HepG2 (cell line): ENCODE data around the gene DSCAML1. TPM values are rescaled to one million over a fixed set of nuclear protein-coding genes. Genes with fewer than 3 reads are reported as not detected.

ENCODE experiments used
- HNRNPL ChIP-seq: fragments of 200-400 bp; formaldehyde crosslinking; IDR thresholded peaks from 2 replicates; pipeline ENCODE4 v1.6.1; 2017; ENCODE audit warnings: mild to moderate bottlenecking, low read depth, low read length
- ISL2 ChIP-seq: sonication (generic); formaldehyde crosslinking; IDR thresholded peaks from 2 replicates; pipeline ENCODE4 v1.5.0; 2020; ENCODE audit warnings: missing genetic modification reagents
- PHF5A ChIP-seq: IDR thresholded peaks from one replicate; pipeline ENCODE4 v1.6.1; 2018; ENCODE audit warnings: low read depth, missing genetic modification reagents; ENCODE audit not compliant: unreplicated experiment
- PHF8 ChIP-seq: sonication (generic); formaldehyde crosslinking; IDR thresholded peaks from 2 replicates; pipeline ENCODE4 v1.5.0; 2020; ENCODE audit warnings: missing genetic modification reagents
- SALL1 ChIP-seq: sonication (generic); formaldehyde crosslinking; IDR thresholded peaks from 2 replicates; pipeline ENCODE4 v1.8.0; 2022; ENCODE audit warnings: mild to moderate bottlenecking, missing genetic modification reagents
- SPEN ChIP-seq: sonication (generic); formaldehyde crosslinking; IDR thresholded peaks from 2 replicates; pipeline ENCODE4 v1.5.1; 2020; ENCODE audit warnings: low read depth, mild to moderate bottlenecking, missing genetic modification reagents
- ZFP82 ChIP-seq: sonication (generic); formaldehyde crosslinking; IDR thresholded peaks from 2 replicates; pipeline ENCODE4 v1.5.1; 2020; ENCODE audit warnings: mild to moderate bottlenecking, missing genetic modification reagents, borderline replicate concordance
- ZFY ChIP-seq: sonication (generic); formaldehyde crosslinking; IDR thresholded peaks from 2 replicates; pipeline ENCODE4 v1.4.0; 2020; ENCODE audit warnings: missing genetic modification reagents
- ZNF292 ChIP-seq: sonication (generic); formaldehyde crosslinking; IDR thresholded peaks from 2 replicates; pipeline ENCODE4 v1.8.1; 2022; ENCODE audit warnings: mild to moderate bottlenecking, low read depth, missing genetic modification reagents, borderline replicate concordance
- ZNF775 ChIP-seq: sonication (generic); formaldehyde crosslinking; IDR thresholded peaks from 2 replicates; pipeline ENCODE4 v1.4.0; 2020; ENCODE audit warnings: missing genetic modification reagents, mild to moderate bottlenecking, moderate library complexity, borderline replicate concordance
- polyA plus RNA-seq, 8 experiments: library from polyadenylated mRNA; depleted of rRNA in 3 of 8; stranded (reverse) in 7 of 8; unstranded in 1 of 8; fragments of >200 nt; fragmentation: Illumina TruSeq in 4 of 8; extraction: Trizol in 4 of 8; gene quantifications; 2 replicates each; pipeline versions ENCODE4 v1.2.1 to v1.2.3, GENCODE V29; 2011 to 2016; ENCODE audit warnings: low read depth in 4 of 8, missing spikeins in 1 of 8, mixed read lengths in 1 of 8; ENCODE audit not compliant: insufficient read depth in 1 of 8
- total RNA-seq, 5 experiments: library from RNA; depleted of rRNA; stranded (reverse); fragments of >200 nt; fragmentation: Illumina TruSeq; extraction: Trizol; gene quantifications; 2 replicates each; pipeline ENCODE4 v1.2.3, GENCODE V29; 2016; ENCODE audit warnings: low read depth in 1 of 5
- TF ChIP-seq, protein P1 (sequence below): sonication (generic); formaldehyde crosslinking; IDR thresholded peaks from 2 replicates; pipeline ENCODE4 v1.5.1; 2020; ENCODE audit warnings: missing genetic modification reagents, mild to moderate bottlenecking, borderline replicate concordance
- TF ChIP-seq, protein P2 (sequence below): sonication (generic); formaldehyde crosslinking; conservative IDR thresholded peaks from 2 replicates; pipeline ENCODE4 v1.4.0; 2020; ENCODE audit warnings: missing genetic modification reagents
- TF ChIP-seq, protein P3 (sequence below): sonication (generic); formaldehyde crosslinking; IDR thresholded peaks from 2 replicates; pipeline ENCODE4 v1.4.0; 2020; ENCODE audit warnings: missing genetic modification reagents
- TF ChIP-seq, protein P4 (sequence below): sonication (generic); formaldehyde crosslinking; IDR thresholded peaks from 2 replicates; pipeline ENCODE4 v1.8.0; 2022; ENCODE audit warnings: missing genetic modification reagents, mild to moderate bottlenecking, inconsistent platforms, borderline replicate concordance
- TF ChIP-seq, protein P5 (sequence below): sonication (generic); formaldehyde crosslinking; IDR thresholded peaks from 2 replicates; pipeline ENCODE4 v1.8.0; 2022; ENCODE audit warnings: missing genetic modification reagents, mild to moderate bottlenecking, borderline replicate concordance
- TF ChIP-seq, protein P6 (sequence below): sonication (generic); formaldehyde crosslinking; IDR thresholded peaks from 2 replicates; pipeline ENCODE4 v1.4.0; 2020; ENCODE audit warnings: missing genetic modification reagents

The DSCAML1 gene
- total and polyA plus RNA-seq, 2 of the 13 experiments (the other 11 are each of a cell fraction or from before 2014, with no cell fraction given) = 0.29 to 0.40 TPM

DNA sequence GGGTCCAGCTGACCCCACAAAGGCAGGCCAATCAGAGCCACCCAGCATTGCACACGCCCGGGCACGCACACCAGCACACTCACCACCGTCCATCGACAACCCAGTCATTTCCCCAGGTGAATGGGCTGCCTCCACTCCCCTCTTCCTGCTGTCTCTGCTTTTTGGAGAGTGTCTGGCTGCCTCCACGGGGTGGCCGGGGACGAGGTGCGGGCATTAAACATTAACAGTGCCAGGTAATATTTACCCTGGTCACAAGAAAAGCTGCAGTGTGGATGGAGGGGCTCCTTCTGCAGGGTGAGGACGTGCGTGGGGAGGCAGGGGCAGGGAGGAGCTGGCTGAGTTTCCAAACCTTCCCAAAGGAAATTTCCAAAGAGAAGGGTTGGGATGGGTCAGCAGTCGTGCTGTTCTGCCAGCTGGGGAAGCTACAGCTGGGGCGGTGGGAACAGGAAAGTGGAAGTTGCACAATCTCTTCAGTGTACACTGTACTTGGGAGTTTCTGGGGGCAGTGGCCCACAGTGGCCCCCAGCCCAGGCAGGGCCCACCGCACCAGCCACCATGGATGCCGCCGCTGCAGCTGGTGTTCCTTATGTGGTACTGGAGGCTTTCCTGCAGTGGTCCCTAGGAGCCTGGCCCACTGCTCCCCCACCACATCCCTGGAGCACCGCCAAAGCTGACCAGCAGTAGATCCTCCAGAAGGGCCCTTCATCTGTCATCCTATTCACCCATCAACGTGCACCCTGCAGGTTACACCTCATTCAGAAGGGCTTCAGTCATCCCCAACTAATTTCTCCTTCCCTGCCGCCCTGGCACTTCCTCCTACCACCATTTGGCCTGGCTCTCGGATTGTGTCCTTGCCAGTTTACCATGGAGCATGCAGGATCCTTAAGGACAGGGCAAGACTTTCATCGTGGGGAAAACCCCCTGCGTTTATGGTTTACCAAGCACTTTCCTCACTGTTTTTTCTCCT, 27.8 kb upstream of the DSCAML1 start, which contains the start of gene FXYD2 (continued):
- TF ChIP-seq, protein P1, sequence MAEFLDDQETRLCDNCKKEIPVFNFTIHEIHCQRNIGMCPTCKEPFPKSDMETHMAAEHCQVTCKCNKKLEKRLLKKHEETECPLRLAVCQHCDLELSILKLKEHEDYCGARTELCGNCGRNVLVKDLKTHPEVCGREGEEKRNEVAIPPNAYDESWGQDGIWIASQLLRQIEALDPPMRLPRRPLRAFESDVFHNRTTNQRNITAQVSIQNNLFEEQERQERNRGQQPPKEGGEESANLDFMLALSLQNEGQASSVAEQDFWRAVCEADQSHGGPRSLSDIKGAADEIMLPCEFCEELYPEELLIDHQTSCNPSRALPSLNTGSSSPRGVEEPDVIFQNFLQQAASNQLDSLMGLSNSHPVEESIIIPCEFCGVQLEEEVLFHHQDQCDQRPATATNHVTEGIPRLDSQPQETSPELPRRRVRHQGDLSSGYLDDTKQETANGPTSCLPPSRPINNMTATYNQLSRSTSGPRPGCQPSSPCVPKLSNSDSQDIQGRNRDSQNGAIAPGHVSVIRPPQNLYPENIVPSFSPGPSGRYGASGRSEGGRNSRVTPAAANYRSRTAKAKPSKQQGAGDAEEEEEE (CRISPR knock-in tag) = no peak
- TF ChIP-seq, protein P2, sequence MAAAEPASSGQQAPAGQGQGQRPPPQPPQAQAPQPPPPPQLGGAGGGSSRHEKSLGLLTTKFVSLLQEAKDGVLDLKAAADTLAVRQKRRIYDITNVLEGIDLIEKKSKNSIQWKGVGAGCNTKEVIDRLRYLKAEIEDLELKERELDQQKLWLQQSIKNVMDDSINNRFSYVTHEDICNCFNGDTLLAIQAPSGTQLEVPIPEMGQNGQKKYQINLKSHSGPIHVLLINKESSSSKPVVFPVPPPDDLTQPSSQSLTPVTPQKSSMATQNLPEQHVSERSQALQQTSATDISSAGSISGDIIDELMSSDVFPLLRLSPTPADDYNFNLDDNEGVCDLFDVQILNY (CRISPR knock-in tag) = no peak
- TF ChIP-seq, protein P3, sequence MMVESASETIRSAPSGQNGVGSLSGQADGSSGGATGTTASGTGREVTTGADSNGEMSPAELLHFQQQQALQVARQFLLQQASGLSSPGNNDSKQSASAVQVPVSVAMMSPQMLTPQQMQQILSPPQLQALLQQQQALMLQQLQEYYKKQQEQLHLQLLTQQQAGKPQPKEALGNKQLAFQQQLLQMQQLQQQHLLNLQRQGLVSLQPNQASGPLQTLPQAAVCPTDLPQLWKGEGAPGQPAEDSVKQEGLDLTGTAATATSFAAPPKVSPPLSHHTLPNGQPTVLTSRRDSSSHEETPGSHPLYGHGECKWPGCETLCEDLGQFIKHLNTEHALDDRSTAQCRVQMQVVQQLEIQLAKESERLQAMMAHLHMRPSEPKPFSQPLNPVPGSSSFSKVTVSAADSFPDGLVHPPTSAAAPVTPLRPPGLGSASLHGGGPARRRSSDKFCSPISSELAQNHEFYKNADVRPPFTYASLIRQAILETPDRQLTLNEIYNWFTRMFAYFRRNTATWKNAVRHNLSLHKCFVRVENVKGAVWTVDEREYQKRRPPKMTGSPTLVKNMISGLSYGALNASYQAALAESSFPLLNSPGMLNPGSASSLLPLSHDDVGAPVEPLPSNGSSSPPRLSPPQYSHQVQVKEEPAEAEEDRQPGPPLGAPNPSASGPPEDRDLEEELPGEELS (CRISPR knock-in tag) = peak; percentile 35; the same call in 1 of the 2 replicates
- peak; percentile 22; the same call in 1 of the 2 replicates for TF ChIP-seq ISL2
- no peak for TF ChIP-seq PHF5A (CRISPR knock-in tag)
- 0 out of 2 replicates have a peak, but pooled peaks have one; percentile 56 for TF ChIP-seq ZFP82
- peak; percentile 5; the same call in 1 of the 2 replicates for TF ChIP-seq SALL1
- peak; percentile 68; the same call in 1 of the 2 replicates for TF ChIP-seq HNRNPL
- peak; percentile 31; the same call in 1 of the 2 replicates for TF ChIP-seq ZFY (CRISPR knock-in tag)
- 0 out of 2 replicates have a peak, but pooled peaks have one; percentile 45 for TF ChIP-seq ZNF775
- TF ChIP-seq ZNF292 (CRISPR knock-in tag) = peak; percentile 51; the same call in 1 of the 2 replicates
- TF ChIP-seq, protein P4, sequence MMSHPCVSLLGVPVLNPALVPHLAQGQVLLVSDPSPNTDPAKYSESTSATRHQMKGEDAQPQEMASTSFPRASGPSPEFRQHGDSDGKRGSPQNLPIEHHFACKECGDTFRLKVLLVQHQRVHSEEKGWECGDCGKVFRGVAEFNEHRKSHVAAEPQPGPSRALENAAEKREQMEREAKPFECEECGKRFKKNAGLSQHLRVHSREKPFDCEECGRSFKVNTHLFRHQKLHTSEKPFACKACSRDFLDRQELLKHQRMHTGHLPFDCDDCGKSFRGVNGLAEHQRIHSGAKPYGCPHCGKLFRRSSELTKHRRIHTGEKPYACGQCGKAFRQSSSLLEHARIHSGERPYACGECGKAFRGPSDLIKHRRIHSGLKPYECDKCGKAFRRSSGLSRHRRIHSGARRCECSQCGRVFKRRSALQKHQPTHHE (CRISPR knock-in tag) = 0 out of 2 replicates have a peak, but pooled peaks have one; percentile 44
- TF ChIP-seq, protein P5, sequence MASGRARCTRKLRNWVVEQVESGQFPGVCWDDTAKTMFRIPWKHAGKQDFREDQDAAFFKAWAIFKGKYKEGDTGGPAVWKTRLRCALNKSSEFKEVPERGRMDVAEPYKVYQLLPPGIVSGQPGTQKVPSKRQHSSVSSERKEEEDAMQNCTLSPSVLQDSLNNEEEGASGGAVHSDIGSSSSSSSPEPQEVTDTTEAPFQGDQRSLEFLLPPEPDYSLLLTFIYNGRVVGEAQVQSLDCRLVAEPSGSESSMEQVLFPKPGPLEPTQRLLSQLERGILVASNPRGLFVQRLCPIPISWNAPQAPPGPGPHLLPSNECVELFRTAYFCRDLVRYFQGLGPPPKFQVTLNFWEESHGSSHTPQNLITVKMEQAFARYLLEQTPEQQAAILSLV = no peak
- TF ChIP-seq, protein P6, sequence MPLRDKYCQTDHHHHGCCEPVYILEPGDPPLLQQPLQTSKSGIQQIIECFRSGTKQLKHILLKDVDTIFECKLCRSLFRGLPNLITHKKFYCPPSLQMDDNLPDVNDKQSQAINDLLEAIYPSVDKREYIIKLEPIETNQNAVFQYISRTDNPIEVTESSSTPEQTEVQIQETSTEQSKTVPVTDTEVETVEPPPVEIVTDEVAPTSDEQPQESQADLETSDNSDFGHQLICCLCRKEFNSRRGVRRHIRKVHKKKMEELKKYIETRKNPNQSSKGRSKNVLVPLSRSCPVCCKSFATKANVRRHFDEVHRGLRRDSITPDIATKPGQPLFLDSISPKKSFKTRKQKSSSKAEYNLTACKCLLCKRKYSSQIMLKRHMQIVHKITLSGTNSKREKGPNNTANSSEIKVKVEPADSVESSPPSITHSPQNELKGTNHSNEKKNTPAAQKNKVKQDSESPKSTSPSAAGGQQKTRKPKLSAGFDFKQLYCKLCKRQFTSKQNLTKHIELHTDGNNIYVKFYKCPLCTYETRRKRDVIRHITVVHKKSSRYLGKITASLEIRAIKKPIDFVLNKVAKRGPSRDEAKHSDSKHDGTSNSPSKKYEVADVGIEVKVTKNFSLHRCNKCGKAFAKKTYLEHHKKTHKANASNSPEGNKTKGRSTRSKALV (CRISPR knock-in tag) = peak; percentile 50; the same call in 1 of the 2 replicates
- TF ChIP-seq SPEN (CRISPR knock-in tag) = no peak
- peak; percentile 20; the same call in 1 of the 2 replicates for TF ChIP-seq PHF8 (CRISPR knock-in tag)
